Esophagus muscularis mucosa (tissue), 4 donors: Measurements from ENCODE around the gene MTUS2.

Experiments used
- EP300 ChIP-seq: sonication (generic); formaldehyde crosslinking; IDR thresholded peaks from one replicate; pipeline ENCODE4 v1.6.1; 2017; ENCODE audit warnings: antibody characterized with exemption
- POLR2A ChIP-seq: fragments of 450-650 bp; IDR thresholded peaks from one replicate; pipeline ENCODE4 v1.6.1; 2017; ENCODE audit warnings: antibody characterized with exemption, moderate library complexity, mild to moderate bottlenecking, low read depth
- POLR2AphosphoS5 ChIP-seq, 2 donors: sonication (generic); formaldehyde crosslinking; IDR thresholded peaks; one replicate each; pipeline ENCODE4 v1.6.1; 2017; ENCODE audit warnings: antibody characterized with exemption in 2 of 2
- TF ChIP-seq, protein P1 (sequence below), 3 experiments: fragments of 200-600 bp in 2 of 3; fragments of 450-650 bp in 1 of 3; sonication (generic) in 2 of 3; IDR thresholded peaks; one replicate each; pipeline ENCODE4 v1.5.1; 2017 to 2019; ENCODE audit warnings: antibody characterized with exemption in 3 of 3, mild to moderate bottlenecking in 2 of 3, moderate library complexity in 1 of 3

DNA sequence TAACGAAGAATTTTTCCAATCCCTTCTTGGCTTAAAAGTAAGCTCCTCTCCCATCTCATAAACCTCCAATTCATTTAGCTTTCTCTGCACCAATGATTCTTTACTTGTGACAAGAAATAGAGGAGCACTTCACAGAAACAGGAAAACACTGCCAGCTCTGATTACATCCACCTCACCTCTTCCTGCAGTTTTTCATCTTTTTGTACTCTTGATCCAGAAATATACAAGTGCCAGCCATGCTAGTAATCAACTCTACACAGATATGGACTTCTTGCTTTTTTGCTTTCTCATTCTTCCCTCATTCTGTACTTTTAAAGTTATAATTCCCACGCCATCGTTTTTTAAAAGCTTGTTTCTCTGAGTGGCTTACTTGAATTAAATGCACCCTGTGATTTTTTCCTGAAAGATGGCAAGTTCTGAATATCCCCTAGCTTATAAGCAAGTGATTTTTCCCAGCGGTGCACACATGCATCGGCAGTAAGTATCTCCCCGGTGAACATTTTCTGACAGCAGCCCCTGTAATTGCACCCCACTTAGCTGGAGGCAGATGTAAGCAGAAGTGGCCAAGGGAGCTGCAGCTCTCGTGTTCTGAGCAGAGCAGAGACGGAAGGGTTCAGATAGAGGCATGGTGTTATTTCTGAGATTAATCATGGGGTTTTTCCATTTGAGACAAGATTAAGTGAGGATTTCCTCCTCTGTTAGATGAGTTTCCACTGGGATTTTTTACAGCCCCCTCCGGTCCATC lies 434.7 kb downstream of the MTUS2 start:
- TF ChIP-seq, protein P1, sequence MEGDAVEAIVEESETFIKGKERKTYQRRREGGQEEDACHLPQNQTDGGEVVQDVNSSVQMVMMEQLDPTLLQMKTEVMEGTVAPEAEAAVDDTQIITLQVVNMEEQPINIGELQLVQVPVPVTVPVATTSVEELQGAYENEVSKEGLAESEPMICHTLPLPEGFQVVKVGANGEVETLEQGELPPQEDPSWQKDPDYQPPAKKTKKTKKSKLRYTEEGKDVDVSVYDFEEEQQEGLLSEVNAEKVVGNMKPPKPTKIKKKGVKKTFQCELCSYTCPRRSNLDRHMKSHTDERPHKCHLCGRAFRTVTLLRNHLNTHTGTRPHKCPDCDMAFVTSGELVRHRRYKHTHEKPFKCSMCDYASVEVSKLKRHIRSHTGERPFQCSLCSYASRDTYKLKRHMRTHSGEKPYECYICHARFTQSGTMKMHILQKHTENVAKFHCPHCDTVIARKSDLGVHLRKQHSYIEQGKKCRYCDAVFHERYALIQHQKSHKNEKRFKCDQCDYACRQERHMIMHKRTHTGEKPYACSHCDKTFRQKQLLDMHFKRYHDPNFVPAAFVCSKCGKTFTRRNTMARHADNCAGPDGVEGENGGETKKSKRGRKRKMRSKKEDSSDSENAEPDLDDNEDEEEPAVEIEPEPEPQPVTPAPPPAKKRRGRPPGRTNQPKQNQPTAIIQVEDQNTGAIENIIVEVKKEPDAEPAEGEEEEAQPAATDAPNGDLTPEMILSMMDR (IDR thresholded peaks at IDR 0.05), result no peak
- TF ChIP-seq POLR2AphosphoS5 (IDR thresholded peaks at IDR 0.05), result no peak
- TF ChIP-seq POLR2A, result no peak
- TF ChIP-seq EP300, result no peak
